NB4 (cell line): ENCODE measurements around the gene TMEM50B.
"Not testable (repeated sequence)": the region's sequence is repeated elsewhere in the genome, so short reads cannot be mapped to it uniquely, and the experiment has no call there.

Source experiments
- DNase-seq: peaks from one replicate; pipeline ENCODE4 v3.0.0; 2010; ENCODE audit warnings: low read depth
- H3K4me3 ChIP-seq: one replicate; pipeline ENCODE4 v1.5.1; 2011; ENCODE audit warnings: mild to moderate bottlenecking, low read depth, low read length, moderate library complexity
- MAX ChIP-seq: IDR thresholded peaks from 2 replicates; pipeline ENCODE4 v1.6.1; 2011; ENCODE audit warnings: low read depth, low read length
- MYC ChIP-seq: IDR thresholded peaks from 2 replicates; pipeline ENCODE4 v1.6.1; 2011; ENCODE audit warnings: low read depth, low read length
- POLR2A ChIP-seq: IDR thresholded peaks from 2 replicates; pipeline ENCODE4 v1.6.1; 2011; ENCODE audit warnings: mild to moderate bottlenecking; ENCODE audit not compliant: insufficient read length; ENCODE audit errors: extremely low read depth
- TF ChIP-seq, protein P1 (sequence below): IDR thresholded peaks from one replicate; pipeline ENCODE4 v1.5.1; 2012; ENCODE audit warnings: low read depth, low read length

Gene TMEM50B

DNA sequence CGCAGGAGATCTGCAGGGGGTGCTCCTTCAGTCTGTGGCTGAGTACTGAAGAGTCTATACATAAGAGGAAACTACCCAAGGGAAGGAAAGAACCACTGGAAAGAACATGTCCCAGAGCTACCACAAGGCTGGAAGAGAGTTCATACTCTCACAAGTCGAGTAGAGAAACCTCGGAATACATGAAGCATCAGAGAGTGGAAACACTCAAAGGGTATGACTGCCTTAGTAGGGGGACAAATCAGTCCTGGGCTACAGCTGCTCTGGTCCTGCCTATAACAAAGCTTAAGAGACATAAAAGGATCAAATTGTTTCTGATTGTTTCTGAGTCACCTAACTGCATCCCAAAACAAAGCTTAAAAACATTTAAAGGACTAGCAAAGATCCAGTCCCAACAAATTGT is 27.4 kb downstream of the TMEM50B start:
- no peak for DNase-seq
- no peak overlapping the region for H3K4me3 ChIP-seq
- no peak for TF ChIP-seq MAX
- TF ChIP-seq POLR2A: no peak
- no peak for TF ChIP-seq MYC
- TF ChIP-seq, protein P1, sequence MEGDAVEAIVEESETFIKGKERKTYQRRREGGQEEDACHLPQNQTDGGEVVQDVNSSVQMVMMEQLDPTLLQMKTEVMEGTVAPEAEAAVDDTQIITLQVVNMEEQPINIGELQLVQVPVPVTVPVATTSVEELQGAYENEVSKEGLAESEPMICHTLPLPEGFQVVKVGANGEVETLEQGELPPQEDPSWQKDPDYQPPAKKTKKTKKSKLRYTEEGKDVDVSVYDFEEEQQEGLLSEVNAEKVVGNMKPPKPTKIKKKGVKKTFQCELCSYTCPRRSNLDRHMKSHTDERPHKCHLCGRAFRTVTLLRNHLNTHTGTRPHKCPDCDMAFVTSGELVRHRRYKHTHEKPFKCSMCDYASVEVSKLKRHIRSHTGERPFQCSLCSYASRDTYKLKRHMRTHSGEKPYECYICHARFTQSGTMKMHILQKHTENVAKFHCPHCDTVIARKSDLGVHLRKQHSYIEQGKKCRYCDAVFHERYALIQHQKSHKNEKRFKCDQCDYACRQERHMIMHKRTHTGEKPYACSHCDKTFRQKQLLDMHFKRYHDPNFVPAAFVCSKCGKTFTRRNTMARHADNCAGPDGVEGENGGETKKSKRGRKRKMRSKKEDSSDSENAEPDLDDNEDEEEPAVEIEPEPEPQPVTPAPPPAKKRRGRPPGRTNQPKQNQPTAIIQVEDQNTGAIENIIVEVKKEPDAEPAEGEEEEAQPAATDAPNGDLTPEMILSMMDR: no peak

- no peak overlapping the region for H3K4me3 ChIP-seq
- no peak for DNase-seq
- TF ChIP-seq POLR2A (no peak), MYC (no peak), MAX (no peak)
- TF ChIP-seq, protein P1: no peak
These were observed 28.1 kb downstream of the TMEM50B start for GRCh38 chr21:33451634-33452071.

- no peak for TF ChIP-seq MYC
- TF ChIP-seq POLR2A: no peak
- DNase-seq: no peak
These were observed 30.2 kb downstream of the TMEM50B start for GRCh38 chr21:33449616-33450015.

GRCh38 chr21:33446620-33447019 is 33.2 kb downstream of the TMEM50B start:
- DNase-seq, H3K4me3 ChIP-seq: not testable (repeated sequence)

More at GRCh38 chr21:33449616-33450015, 30.2 kb downstream of the TMEM50B start:
- H3K4me3 ChIP-seq: no peak overlapping the region

DNA sequence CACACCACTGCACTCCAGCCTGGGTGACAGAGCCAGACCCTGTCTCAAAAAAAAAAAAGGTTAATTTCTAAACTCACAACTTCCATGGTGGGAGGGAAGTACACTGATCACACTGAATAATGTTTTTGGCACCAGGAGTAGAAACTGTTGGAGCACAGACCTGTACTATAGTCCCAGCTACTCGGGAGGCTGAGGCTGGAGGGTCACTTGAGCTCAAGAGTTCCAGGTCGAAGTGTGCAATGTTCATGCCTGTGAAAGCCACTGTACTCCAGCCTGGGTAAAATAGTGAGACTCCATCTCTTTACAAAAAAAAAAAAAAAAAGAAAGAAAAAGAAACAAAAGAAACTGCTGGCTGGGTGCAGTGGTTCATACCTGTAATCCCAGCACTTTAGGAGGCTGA is 35.3 kb downstream of the TMEM50B start:
- DNase-seq: no peak
- H3K4me3 ChIP-seq: no peak overlapping the region
- TF ChIP-seq, protein P1: no peak
- TF ChIP-seq POLR2A (no peak), MYC (no peak), MAX (no peak)

GRCh38 chr21:33443194-33443593 is 36.6 kb downstream of the TMEM50B start:
- no peak for DNase-seq

GRCh38 chr21:33441489-33442477 is 38.0 kb downstream of the TMEM50B start:
- peak; percentile 23 for DNase-seq
- no peak overlapping the region for H3K4me3 ChIP-seq

More at GRCh38 chr21:33443194-33443593, 36.6 kb downstream of the TMEM50B start:
- H3K4me3 ChIP-seq: no peak overlapping the region
- TF ChIP-seq POLR2A: no peak

More at GRCh38 chr21:33441489-33442477, 38.0 kb downstream of the TMEM50B start:
- TF ChIP-seq MAX: no peak
- TF ChIP-seq POLR2A: no peak
- no peak for TF ChIP-seq MYC
- TF ChIP-seq, protein P1: no peak
